Ishikawa (cell line): ENCODE measurements around the gene CNTNAP5.

ENCODE experiments used
- CEBPB ChIP-seq: IDR thresholded peaks from 2 replicates; pipeline ENCODE4 v1.6.1; 2012
- CREB1 ChIP-seq: IDR thresholded peaks from 2 replicates; pipeline ENCODE4 v1.6.1; 2012; ENCODE audit warnings: low read depth
- EGR1 ChIP-seq: IDR thresholded peaks from 2 replicates; pipeline ENCODE4 v1.6.1; 2012
- EP300 ChIP-seq: IDR thresholded peaks from 2 replicates; pipeline ENCODE4 v1.6.1; 2012; ENCODE audit warnings: borderline replicate concordance
- FOXM1 ChIP-seq: IDR thresholded peaks from 2 replicates; pipeline ENCODE4 v1.6.1; 2012; ENCODE audit warnings: low read depth, borderline replicate concordance
- NFIC ChIP-seq: IDR thresholded peaks from 2 replicates; pipeline ENCODE4 v1.6.1; 2012
- RAD21 ChIP-seq: IDR thresholded peaks from 2 replicates; pipeline ENCODE4 v1.6.1; 2012; ENCODE audit warnings: low read depth
- TAF1 ChIP-seq: IDR thresholded peaks from 2 replicates; pipeline ENCODE4 v1.6.1; 2012; ENCODE audit warnings: low read depth, mild to moderate bottlenecking
- TCF12 ChIP-seq: IDR thresholded peaks from 2 replicates; pipeline ENCODE4 v1.6.1; 2012; ENCODE audit warnings: low read depth
- TEAD4 ChIP-seq: IDR thresholded peaks from 2 replicates; pipeline ENCODE4 v1.6.1; 2012
- YY1 ChIP-seq: IDR thresholded peaks from 2 replicates; pipeline ENCODE4 v1.6.1; 2012; ENCODE audit warnings: low read depth
- TF ChIP-seq, protein P1 (sequence below): IDR thresholded peaks from 2 replicates; pipeline ENCODE4 v1.6.1; 2012
- TF ChIP-seq, protein P2 (sequence below): IDR thresholded peaks from 2 replicates; pipeline ENCODE4 v1.6.1; 2012; ENCODE audit warnings: low read depth, mild to moderate bottlenecking
- TF ChIP-seq, protein P3 (sequence below): IDR thresholded peaks from 2 replicates; pipeline ENCODE4 v1.6.1; 2012

DNA sequence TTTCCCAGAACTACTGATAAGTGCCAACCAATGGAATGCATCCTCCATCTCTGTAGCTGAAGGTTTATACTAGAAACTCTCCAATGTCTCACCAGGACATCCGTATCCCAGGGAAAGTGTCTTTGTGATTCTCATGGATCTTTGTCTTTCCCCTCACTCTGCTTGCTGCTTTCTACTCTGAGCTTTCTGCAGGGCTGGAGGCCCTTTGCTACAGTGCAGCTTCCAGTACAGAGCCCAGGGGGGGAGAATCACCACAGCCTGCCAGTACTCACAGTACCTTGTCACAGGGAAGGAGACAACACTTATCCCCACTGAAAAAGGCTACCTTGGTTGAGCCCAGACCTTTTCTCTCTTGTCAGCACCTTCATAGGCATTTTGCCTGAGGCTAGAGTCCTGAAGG is 627.0 kb downstream of the CNTNAP5 start:
- no peak for TF ChIP-seq YY1
- no peak for TF ChIP-seq TCF12
- TF ChIP-seq CEBPB: no peak
- TF ChIP-seq, protein P1, sequence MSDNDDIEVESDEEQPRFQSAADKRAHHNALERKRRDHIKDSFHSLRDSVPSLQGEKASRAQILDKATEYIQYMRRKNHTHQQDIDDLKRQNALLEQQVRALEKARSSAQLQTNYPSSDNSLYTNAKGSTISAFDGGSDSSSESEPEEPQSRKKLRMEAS: no peak
- TF ChIP-seq, protein P2, sequence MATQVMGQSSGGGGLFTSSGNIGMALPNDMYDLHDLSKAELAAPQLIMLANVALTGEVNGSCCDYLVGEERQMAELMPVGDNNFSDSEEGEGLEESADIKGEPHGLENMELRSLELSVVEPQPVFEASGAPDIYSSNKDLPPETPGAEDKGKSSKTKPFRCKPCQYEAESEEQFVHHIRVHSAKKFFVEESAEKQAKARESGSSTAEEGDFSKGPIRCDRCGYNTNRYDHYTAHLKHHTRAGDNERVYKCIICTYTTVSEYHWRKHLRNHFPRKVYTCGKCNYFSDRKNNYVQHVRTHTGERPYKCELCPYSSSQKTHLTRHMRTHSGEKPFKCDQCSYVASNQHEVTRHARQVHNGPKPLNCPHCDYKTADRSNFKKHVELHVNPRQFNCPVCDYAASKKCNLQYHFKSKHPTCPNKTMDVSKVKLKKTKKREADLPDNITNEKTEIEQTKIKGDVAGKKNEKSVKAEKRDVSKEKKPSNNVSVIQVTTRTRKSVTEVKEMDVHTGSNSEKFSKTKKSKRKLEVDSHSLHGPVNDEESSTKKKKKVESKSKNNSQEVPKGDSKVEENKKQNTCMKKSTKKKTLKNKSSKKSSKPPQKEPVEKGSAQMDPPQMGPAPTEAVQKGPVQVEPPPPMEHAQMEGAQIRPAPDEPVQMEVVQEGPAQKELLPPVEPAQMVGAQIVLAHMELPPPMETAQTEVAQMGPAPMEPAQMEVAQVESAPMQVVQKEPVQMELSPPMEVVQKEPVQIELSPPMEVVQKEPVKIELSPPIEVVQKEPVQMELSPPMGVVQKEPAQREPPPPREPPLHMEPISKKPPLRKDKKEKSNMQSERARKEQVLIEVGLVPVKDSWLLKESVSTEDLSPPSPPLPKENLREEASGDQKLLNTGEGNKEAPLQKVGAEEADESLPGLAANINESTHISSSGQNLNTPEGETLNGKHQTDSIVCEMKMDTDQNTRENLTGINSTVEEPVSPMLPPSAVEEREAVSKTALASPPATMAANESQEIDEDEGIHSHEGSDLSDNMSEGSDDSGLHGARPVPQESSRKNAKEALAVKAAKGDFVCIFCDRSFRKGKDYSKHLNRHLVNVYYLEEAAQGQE: no peak
- no peak for TF ChIP-seq EP300
- no peak for TF ChIP-seq EGR1
- TF ChIP-seq TAF1: no peak
- TF ChIP-seq RAD21: no peak
- TF ChIP-seq NFIC: no peak
- no peak for TF ChIP-seq CREB1
- TF ChIP-seq FOXM1: no peak
- TF ChIP-seq, protein P3, sequence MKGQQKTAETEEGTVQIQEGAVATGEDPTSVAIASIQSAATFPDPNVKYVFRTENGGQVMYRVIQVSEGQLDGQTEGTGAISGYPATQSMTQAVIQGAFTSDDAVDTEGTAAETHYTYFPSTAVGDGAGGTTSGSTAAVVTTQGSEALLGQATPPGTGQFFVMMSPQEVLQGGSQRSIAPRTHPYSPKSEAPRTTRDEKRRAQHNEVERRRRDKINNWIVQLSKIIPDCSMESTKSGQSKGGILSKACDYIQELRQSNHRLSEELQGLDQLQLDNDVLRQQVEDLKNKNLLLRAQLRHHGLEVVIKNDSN: no peak
- TF ChIP-seq TEAD4: no peak
